ENCODE measurements around the gene NTNG2. TPM values are rescaled to one million over a fixed set of nuclear protein-coding genes. Genes with fewer than 3 reads are reported as not detected.

NTNG2 gene
- polyA plus RNA-seq, 1 experiment = 0.74 TPM

- CTCF ChIA-PET = interaction anchor here (1.1 to 11.0 kb wide), 4 partner anchors 36 to 471 kb away, joined by 3 to 248 read pairs (median 58); no protein-coding TSS in a partner anchor
- Histone ChIP-seq H3K4me3 (ENCODE audit: low read depth, low read length) (no peak overlapping the region), H3K36me3 (ENCODE audit: control insufficient read depth, insufficient read depth, low read length) (no peaks in the 10 kb centered on the region), H3K27me3 (ENCODE audit: control insufficient read depth, insufficient read depth, low read length) (peaks cover 25% of the 10 kb centered on the region)
- no peak for DNase-seq (ENCODE audit: low read depth)
- no peak for TF ChIP-seq CTCF (IDR thresholded peaks at IDR 0.05; ENCODE audit: insufficient read depth, low read depth, low read length)
- POLR2A ChIA-PET = no interaction called here
Observed at GRCh38 chr9:132233138-132233537, 71.3 kb downstream of the NTNG2 start.

- no peaks in the 10 kb centered on the region for H3K36me3 ChIP-seq (ENCODE audit: control insufficient read depth, insufficient read depth, low read length)
- H3K27me3 ChIP-seq (ENCODE audit: control insufficient read depth, insufficient read depth, low read length) = peaks cover 19% of the 10 kb centered on the region
- POLR2A ChIA-PET = no interaction called here
- no peak for DNase-seq (ENCODE audit: low read depth)
- H3K4me3 ChIP-seq (ENCODE audit: low read depth, low read length) = no peak overlapping the region
- no peak for TF ChIP-seq CTCF (IDR thresholded peaks at IDR 0.05; ENCODE audit: insufficient read depth, low read depth, low read length)
- CTCF ChIA-PET = interaction anchor here (0.6 to 11.0 kb wide), 7 partner anchors 12 to 491 kb away, joined by 3 to 248 read pairs (median 22); partner anchors contain the start of gene NTNG2
Observed at GRCh38 chr9:132234535-132234934, 72.7 kb downstream of the NTNG2 start.

- Histone ChIP-seq H3K27me3 (ENCODE audit: control insufficient read depth, insufficient read depth, low read length) (peaks cover 23% of the 10 kb centered on the region), H3K4me3 (ENCODE audit: low read depth, low read length) (no peak overlapping the region), H3K36me3 (ENCODE audit: control insufficient read depth, insufficient read depth, low read length) (no peaks in the 10 kb centered on the region)
- POLR2A ChIA-PET = no interaction called here
- DNase-seq (ENCODE audit: low read depth) = no peak
- CTCF ChIA-PET = interaction anchor here (0.6 to 11.0 kb wide), 11 partner anchors 13 to 491 kb away, joined by 3 to 248 read pairs (median 16); partner anchors contain the start of gene NTNG2
- TF ChIP-seq CTCF (IDR thresholded peaks at IDR 0.05; ENCODE audit: insufficient read depth, low read depth, low read length) = no peak
Observed at GRCh38 chr9:132235125-132235524, 73.3 kb downstream of the NTNG2 start.

- Histone ChIP-seq H3K4me3 (ENCODE audit: low read depth, low read length) (no peak overlapping the region), H3K27me3 (ENCODE audit: control insufficient read depth, insufficient read depth, low read length) (peaks cover 27% of the 10 kb centered on the region), H3K36me3 (ENCODE audit: control insufficient read depth, insufficient read depth, low read length) (no peaks in the 10 kb centered on the region)
- DNase-seq (ENCODE audit: low read depth) = no peak
- TF ChIP-seq CTCF (IDR thresholded peaks at IDR 0.05; ENCODE audit: insufficient read depth, low read depth, low read length) = peak; percentile 98
- CTCF ChIA-PET = interaction anchor here (0.6 to 11.0 kb wide), 34 partner anchors 8 to 864 kb away, joined by 3 to 248 read pairs (median 4); partner anchors contain the start of gene NTNG2
- POLR2A ChIA-PET = no interaction called here
Observed at GRCh38 chr9:132235894-132236661, 74.2 kb downstream of the NTNG2 start.

GRCh38 chr9:132236662-132237311 lies 74.9 kb downstream of the NTNG2 start:
- no peak for TF ChIP-seq CTCF (IDR thresholded peaks at IDR 0.05; ENCODE audit: insufficient read depth, low read depth, low read length)
- H3K27me3 ChIP-seq (ENCODE audit: control insufficient read depth, insufficient read depth, low read length) = peaks cover 27% of the 10 kb centered on the region
- POLR2A ChIA-PET = no interaction called here
- no peak for DNase-seq (ENCODE audit: low read depth)
- no peaks in the 10 kb centered on the region for H3K36me3 ChIP-seq (ENCODE audit: control insufficient read depth, insufficient read depth, low read length)
- no peak overlapping the region for H3K4me3 ChIP-seq (ENCODE audit: low read depth, low read length)
- CTCF ChIA-PET = interaction anchor here (0.6 to 11.0 kb wide), 31 partner anchors 9 to 864 kb away, joined by 3 to 248 read pairs (median 4); partner anchors contain the start of gene NTNG2
